Measurements from ENCODE around the gene KLHL41. TPM values are rescaled to one million over a fixed set of nuclear protein-coding genes. Genes with fewer than 3 reads are reported as not detected.

Gene KLHL41
- polyA plus RNA-seq, 1 donor from 2014 or later, result 2.3 TPM

DNA sequence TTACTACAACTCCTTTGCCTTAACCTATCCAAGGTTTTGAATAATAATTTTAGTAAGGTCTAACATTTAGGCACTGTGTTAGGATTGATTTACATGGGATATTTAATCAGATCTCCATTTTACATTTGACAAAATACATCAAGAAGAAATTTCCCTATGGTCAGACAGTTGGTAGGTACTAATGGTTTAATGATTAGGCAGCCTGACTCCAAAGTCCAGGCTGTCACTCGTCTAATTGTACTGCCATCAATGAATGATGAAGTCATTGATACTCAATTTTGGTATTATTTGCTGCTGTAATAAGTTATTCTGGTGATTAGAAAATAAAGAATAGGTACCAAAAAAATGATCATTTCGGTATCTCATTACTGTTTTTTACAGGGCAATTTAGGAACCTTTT is 16.1 kb upstream of the KLHL41 start:
- no peaks in the 10 kb centered on the region for H3F3A ChIP-seq (ENCODE audit: insufficient read depth, low read length, poor library complexity, severe bottlenecking)
- no peak overlapping the region for H3K4me3 ChIP-seq (ENCODE audit: low read length)
- H4K20me1 ChIP-seq (ENCODE audit: insufficient read depth), result no peaks in the 10 kb centered on the region
- H2AFZ ChIP-seq (ENCODE audit: low read depth, low read length), result no peak overlapping the region
- H3K27me3 ChIP-seq (ENCODE audit: insufficient read depth, low read depth, low read length), result no peaks in the 10 kb centered on the region
- H3K4me2 ChIP-seq (ENCODE audit: low read length), result no peak overlapping the region
- TF ChIP-seq POLR2AphosphoS5 (IDR thresholded peaks at IDR 0.05), result no peak
- no peak for TF ChIP-seq EP300 (conservative IDR thresholded peaks at IDR 0.05; ENCODE audit: poor library complexity, severe bottlenecking)
- TF ChIP-seq, protein P1, sequence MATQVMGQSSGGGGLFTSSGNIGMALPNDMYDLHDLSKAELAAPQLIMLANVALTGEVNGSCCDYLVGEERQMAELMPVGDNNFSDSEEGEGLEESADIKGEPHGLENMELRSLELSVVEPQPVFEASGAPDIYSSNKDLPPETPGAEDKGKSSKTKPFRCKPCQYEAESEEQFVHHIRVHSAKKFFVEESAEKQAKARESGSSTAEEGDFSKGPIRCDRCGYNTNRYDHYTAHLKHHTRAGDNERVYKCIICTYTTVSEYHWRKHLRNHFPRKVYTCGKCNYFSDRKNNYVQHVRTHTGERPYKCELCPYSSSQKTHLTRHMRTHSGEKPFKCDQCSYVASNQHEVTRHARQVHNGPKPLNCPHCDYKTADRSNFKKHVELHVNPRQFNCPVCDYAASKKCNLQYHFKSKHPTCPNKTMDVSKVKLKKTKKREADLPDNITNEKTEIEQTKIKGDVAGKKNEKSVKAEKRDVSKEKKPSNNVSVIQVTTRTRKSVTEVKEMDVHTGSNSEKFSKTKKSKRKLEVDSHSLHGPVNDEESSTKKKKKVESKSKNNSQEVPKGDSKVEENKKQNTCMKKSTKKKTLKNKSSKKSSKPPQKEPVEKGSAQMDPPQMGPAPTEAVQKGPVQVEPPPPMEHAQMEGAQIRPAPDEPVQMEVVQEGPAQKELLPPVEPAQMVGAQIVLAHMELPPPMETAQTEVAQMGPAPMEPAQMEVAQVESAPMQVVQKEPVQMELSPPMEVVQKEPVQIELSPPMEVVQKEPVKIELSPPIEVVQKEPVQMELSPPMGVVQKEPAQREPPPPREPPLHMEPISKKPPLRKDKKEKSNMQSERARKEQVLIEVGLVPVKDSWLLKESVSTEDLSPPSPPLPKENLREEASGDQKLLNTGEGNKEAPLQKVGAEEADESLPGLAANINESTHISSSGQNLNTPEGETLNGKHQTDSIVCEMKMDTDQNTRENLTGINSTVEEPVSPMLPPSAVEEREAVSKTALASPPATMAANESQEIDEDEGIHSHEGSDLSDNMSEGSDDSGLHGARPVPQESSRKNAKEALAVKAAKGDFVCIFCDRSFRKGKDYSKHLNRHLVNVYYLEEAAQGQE (IDR thresholded peaks at IDR 0.05; ENCODE audit: borderline replicate concordance), result no peak
- TF ChIP-seq MXI1 (conservative IDR thresholded peaks at IDR 0.05; ENCODE audit: poor library complexity, severe bottlenecking), result no peak
- no peak for TF ChIP-seq SMC3 (conservative IDR thresholded peaks at IDR 0.05; ENCODE audit: poor library complexity)
- TF ChIP-seq, protein P2, sequence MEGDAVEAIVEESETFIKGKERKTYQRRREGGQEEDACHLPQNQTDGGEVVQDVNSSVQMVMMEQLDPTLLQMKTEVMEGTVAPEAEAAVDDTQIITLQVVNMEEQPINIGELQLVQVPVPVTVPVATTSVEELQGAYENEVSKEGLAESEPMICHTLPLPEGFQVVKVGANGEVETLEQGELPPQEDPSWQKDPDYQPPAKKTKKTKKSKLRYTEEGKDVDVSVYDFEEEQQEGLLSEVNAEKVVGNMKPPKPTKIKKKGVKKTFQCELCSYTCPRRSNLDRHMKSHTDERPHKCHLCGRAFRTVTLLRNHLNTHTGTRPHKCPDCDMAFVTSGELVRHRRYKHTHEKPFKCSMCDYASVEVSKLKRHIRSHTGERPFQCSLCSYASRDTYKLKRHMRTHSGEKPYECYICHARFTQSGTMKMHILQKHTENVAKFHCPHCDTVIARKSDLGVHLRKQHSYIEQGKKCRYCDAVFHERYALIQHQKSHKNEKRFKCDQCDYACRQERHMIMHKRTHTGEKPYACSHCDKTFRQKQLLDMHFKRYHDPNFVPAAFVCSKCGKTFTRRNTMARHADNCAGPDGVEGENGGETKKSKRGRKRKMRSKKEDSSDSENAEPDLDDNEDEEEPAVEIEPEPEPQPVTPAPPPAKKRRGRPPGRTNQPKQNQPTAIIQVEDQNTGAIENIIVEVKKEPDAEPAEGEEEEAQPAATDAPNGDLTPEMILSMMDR (IDR thresholded peaks at IDR 0.05; ENCODE audit: poor library complexity, severe bottlenecking), result no peak
- TF ChIP-seq EZH2 (IDR thresholded peaks at IDR 0.05; ENCODE audit: borderline replicate concordance, insufficient read depth, low read length, poor library complexity, severe bottlenecking), result no peak
- TF ChIP-seq TAF1 (IDR thresholded peaks at IDR 0.05; ENCODE audit: low read depth), result no peak
- TF ChIP-seq RAD21 (conservative IDR thresholded peaks at IDR 0.05), result no peak
- H3K27ac ChIP-seq (ENCODE audit: low read length), result no peak overlapping the region
- no peaks in the 10 kb centered on the region for H3K9me2 ChIP-seq (ENCODE audit: insufficient read depth, low read length)
- no peaks in the 10 kb centered on the region for H3K9me3 ChIP-seq (ENCODE audit: low read length)
- H3K79me2 ChIP-seq (replicated peaks; ENCODE audit: insufficient read depth, low read length), result no peaks in the 10 kb centered on the region
- H3K9ac ChIP-seq (ENCODE audit: low read length), result no peak overlapping the region
- H3K36me3 ChIP-seq (ENCODE audit: insufficient read depth, low read length), result peaks cover 6% of the 10 kb centered on the region

- no peaks in the 10 kb centered on the region for H4K20me1 ChIP-seq (ENCODE audit: insufficient read depth)
Measured at GRCh38 chr2:169495310-169495928, 14.1 kb upstream of the KLHL41 start.

More at GRCh38 chr2:169495310-169495928, 14.1 kb upstream of the KLHL41 start:
- Histone ChIP-seq H3K27ac (ENCODE audit: low read length) (no peak overlapping the region), H3K4me2 (ENCODE audit: low read length) (no peak overlapping the region), H3K9me2 (ENCODE audit: insufficient read depth, low read length) (no peaks in the 10 kb centered on the region), H3F3A (ENCODE audit: insufficient read depth, low read length, poor library complexity, severe bottlenecking) (no peaks in the 10 kb centered on the region), H3K9ac (ENCODE audit: low read length) (no peak overlapping the region), H3K9me3 (ENCODE audit: low read length) (no peaks in the 10 kb centered on the region), H3K4me3 (ENCODE audit: low read length) (no peak overlapping the region), H2AFZ (ENCODE audit: low read depth, low read length) (no peak overlapping the region), H3K36me3 (ENCODE audit: insufficient read depth, low read length) (peaks cover 6% of the 10 kb centered on the region), H3K79me2 (replicated peaks; ENCODE audit: insufficient read depth, low read length) (no peaks in the 10 kb centered on the region), H3K27me3 (ENCODE audit: insufficient read depth, low read depth, low read length) (no peaks in the 10 kb centered on the region)
- no peak for TF ChIP-seq POLR2AphosphoS5 (IDR thresholded peaks at IDR 0.05)
- TF ChIP-seq TAF1 (IDR thresholded peaks at IDR 0.05; ENCODE audit: low read depth), result no peak
- TF ChIP-seq EZH2 (IDR thresholded peaks at IDR 0.05; ENCODE audit: borderline replicate concordance, insufficient read depth, low read length, poor library complexity, severe bottlenecking), result no peak
- TF ChIP-seq SMC3 (conservative IDR thresholded peaks at IDR 0.05; ENCODE audit: poor library complexity), result no peak
- TF ChIP-seq, protein P1 (IDR thresholded peaks at IDR 0.05; ENCODE audit: borderline replicate concordance), result no peak
- no peak for TF ChIP-seq EP300 (conservative IDR thresholded peaks at IDR 0.05; ENCODE audit: poor library complexity, severe bottlenecking)
- no peak for TF ChIP-seq MXI1 (conservative IDR thresholded peaks at IDR 0.05; ENCODE audit: poor library complexity, severe bottlenecking)
- TF ChIP-seq, protein P2 (IDR thresholded peaks at IDR 0.05; ENCODE audit: poor library complexity, severe bottlenecking), result no peak
- TF ChIP-seq RAD21 (conservative IDR thresholded peaks at IDR 0.05), result no peak
